Tibial nerve (tissue), 4 donors: ENCODE measurements around the gene EPN1.

Experiments
- EP300 ChIP-seq, 2 donors: sonication (generic); formaldehyde crosslinking; IDR thresholded peaks; one replicate each; pipeline ENCODE4 v1.6.1; 2017; ENCODE audit warnings: antibody characterized with exemption in 2 of 2, mild to moderate bottlenecking in 1 of 2
- POLR2A ChIP-seq, 2 donors: fragments of 450-650 bp; IDR thresholded peaks; one replicate each; pipeline ENCODE4 v1.6.1; 2017; ENCODE audit warnings: antibody characterized with exemption in 2 of 2, mild to moderate bottlenecking in 2 of 2, moderate library complexity in 2 of 2
- TF ChIP-seq, protein P1 (sequence below), 5 experiments: fragments of 200-600 bp in 3 of 5; fragments of 450-650 bp in 2 of 5; sonication (generic) in 3 of 5; IDR thresholded peaks; one replicate each; pipeline ENCODE4 v1.5.1; 2016 to 2019; ENCODE audit warnings: antibody characterized with exemption in 5 of 5, mild to moderate bottlenecking in 3 of 5, moderate library complexity in 2 of 5

- TF ChIP-seq, protein P1, sequence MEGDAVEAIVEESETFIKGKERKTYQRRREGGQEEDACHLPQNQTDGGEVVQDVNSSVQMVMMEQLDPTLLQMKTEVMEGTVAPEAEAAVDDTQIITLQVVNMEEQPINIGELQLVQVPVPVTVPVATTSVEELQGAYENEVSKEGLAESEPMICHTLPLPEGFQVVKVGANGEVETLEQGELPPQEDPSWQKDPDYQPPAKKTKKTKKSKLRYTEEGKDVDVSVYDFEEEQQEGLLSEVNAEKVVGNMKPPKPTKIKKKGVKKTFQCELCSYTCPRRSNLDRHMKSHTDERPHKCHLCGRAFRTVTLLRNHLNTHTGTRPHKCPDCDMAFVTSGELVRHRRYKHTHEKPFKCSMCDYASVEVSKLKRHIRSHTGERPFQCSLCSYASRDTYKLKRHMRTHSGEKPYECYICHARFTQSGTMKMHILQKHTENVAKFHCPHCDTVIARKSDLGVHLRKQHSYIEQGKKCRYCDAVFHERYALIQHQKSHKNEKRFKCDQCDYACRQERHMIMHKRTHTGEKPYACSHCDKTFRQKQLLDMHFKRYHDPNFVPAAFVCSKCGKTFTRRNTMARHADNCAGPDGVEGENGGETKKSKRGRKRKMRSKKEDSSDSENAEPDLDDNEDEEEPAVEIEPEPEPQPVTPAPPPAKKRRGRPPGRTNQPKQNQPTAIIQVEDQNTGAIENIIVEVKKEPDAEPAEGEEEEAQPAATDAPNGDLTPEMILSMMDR (IDR thresholded peaks at IDR 0.05) = no peak
- no peak for TF ChIP-seq POLR2A (IDR thresholded peaks at IDR 0.05)
- TF ChIP-seq EP300 (IDR thresholded peaks at IDR 0.05) = no peak
These were observed 24.3 kb upstream of the EPN1 start for GRCh38 chr19:55650602-55651230.
